AG10803 (cell line): ENCODE data around the gene CRYBB1.
A peak's percentile ranks its signal among the peaks of the same experiment; 100 is the strongest.

Source experiments
- DNase-seq: peaks from one replicate; pipeline ENCODE4 v3.0.0; 2010; ENCODE audit warnings: low read depth
- H3K4me3 ChIP-seq: 2 replicates; pipeline ENCODE4 v1.5.1; 2011; ENCODE audit warnings: mild to moderate bottlenecking, low read length, control low read depth
- CTCF ChIP-seq: conservative IDR thresholded peaks from 2 replicates; pipeline ENCODE4 v1.5.1; 2011; ENCODE audit warnings: mild to moderate bottlenecking, low read length, control low read depth, inconsistent platforms

Gene CRYBB1

GRCh38 chr22:26579331-26579886, 38.4 kb downstream of the CRYBB1 start:
- DNase-seq: no peak
- H3K4me3 ChIP-seq: no peak overlapping the region
- TF ChIP-seq CTCF: no peak

DNA sequence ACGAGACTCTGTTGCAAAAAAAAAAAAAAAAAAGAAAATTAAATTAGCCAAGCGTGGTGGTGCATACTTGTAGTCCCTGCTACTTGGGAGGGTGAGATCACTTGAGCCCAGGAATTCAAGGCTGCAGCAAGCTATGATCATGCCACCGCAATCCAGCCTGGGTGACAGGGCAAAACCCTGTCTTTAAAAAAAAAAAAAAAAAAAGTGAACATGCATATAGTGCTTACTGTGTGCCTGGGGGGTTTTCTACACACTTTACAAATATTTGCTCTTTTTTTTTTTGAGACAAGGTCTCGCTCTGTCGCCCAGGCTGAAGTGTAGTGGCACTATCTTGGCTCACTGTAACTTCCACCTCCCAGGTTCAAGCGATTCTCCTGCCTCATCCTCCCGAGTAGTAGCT, 40.7 kb downstream of the CRYBB1 start:
- no peak overlapping the region for H3K4me3 ChIP-seq
- no peak for TF ChIP-seq CTCF
- no peak for DNase-seq

DNA sequence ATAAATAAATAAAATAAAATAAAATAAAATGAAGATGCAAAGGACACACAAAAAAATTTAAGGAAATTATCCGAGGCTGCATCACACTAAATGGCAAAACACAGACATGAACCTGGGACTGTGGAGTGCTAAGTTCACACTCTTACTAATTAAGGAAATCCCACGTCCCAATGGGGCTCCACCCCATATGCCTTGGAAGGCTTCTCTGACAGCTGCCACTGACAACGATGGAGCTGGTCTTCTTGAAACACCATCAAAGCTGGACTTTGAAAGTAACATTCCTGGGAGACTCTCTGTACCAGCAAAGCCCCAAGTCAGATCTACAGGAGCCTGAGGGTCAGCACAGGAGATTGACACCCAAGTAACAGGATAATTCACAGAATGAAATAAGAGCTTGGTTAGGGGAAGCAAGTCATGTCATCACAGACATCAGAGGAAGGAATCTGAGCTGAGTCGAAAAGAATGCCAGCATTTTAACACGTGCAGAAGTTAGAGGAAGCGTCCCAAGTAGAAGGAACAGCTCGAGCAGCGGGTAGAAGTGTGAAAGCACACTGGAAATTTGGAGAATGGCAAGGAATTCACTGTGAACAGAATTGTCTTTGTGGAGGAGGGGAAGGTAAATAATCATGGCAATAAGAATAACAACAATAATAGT, 41.7 kb downstream of the CRYBB1 start:
- no peak overlapping the region for H3K4me3 ChIP-seq
- peak; percentile 43 for DNase-seq

GRCh38 chr22:26574001-26574723, 43.7 kb downstream of the CRYBB1 start:
- TF ChIP-seq CTCF: no peak
- DNase-seq: no peak
- no peak overlapping the region for H3K4me3 ChIP-seq

More for the DNA sequence above, 41.7 kb downstream of the CRYBB1 start:
- TF ChIP-seq CTCF: no peak

- TF ChIP-seq CTCF: no peak
- DNase-seq: peak; percentile 75
Observed at GRCh38 chr22:26573026-26573662, 44.7 kb downstream of the CRYBB1 start.

GRCh38 chr22:26570864-26571525, 46.8 kb downstream of the CRYBB1 start:
- DNase-seq: no peak
- H3K4me3 ChIP-seq: no peak overlapping the region
- TF ChIP-seq CTCF: no peak

More at GRCh38 chr22:26573026-26573662, 44.7 kb downstream of the CRYBB1 start:
- no peak overlapping the region for H3K4me3 ChIP-seq
